NCI-H2107 treated with DMSO at 0.1 percent for 48 hours (cell line): ENCODE data around the gene IRAK3.
"Not testable (repeated sequence)": the region's sequence is repeated elsewhere in the genome, so short reads cannot be mapped to it uniquely, and the experiment has no call there.

Experiments
- DNase-seq: peaks from one replicate; lab custom pipeline; 2025; ENCODE audit not compliant: unreplicated experiment; lab: John Stamatoyannopoulos, UW

IRAK3 gene

DNA sequence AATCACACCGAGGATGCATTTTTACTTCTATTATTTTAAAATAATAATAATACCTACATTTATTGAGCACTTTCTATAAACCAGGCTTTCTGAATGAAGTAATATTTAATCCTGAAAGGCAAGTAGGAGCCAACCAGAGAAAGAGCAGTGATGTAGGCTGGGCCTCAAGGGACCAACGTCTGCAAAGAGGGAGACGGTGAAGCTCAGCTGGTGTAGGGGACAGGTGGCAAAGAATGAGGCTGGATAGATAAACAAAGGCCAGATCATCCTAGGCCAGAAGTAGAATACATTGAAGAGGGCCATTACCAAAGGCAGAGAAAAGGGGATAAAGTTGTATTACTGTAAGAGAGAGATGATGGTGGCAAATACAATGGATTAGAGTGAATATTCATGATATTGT, 18.4 kb upstream of the IRAK3 start:
- DNase-seq, result no peak

GRCh38 chr12:66174391-66175325, 14.4 kb upstream of the IRAK3 start:
- DNase-seq, result not testable (repeated sequence)

GRCh38 chr12:66176105-66176900, 12.7 kb upstream of the IRAK3 start:
- no peak for DNase-seq

GRCh38 chr12:66182956-66183355, 6.1 kb upstream of the IRAK3 start:
- no peak for DNase-seq

GRCh38 chr12:66184822-66185221, 4.2 kb upstream of the IRAK3 start:
- DNase-seq, result not testable (repeated sequence)

GRCh38 chr12:66187036-66187435, 2.0 kb upstream of the IRAK3 start:
- DNase-seq, result no peak

DNA sequence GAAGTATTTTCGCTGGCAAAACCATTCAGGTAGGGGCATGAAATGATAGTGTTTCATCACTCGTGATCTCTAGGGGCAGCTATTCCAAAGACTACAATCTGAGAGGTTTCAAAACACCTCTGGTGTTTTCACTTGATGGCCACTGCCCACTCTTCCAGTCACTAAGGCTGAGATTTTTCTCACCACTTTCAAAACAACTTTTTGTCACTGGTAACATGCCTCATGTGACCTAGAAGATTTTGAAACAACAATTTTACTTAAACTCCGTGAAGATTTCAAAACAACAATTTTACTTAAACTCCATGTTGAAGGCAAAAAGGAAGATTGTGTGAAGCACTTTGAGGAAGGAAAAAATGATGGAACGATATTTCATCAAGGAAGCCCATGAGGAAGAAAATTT, 1.2 kb upstream of the IRAK3 start:
- DNase-seq, result no peak

GRCh38 chr12:66189486-66189843, 451 bp downstream of the IRAK3 start:
- DNase-seq, result no peak

DNA sequence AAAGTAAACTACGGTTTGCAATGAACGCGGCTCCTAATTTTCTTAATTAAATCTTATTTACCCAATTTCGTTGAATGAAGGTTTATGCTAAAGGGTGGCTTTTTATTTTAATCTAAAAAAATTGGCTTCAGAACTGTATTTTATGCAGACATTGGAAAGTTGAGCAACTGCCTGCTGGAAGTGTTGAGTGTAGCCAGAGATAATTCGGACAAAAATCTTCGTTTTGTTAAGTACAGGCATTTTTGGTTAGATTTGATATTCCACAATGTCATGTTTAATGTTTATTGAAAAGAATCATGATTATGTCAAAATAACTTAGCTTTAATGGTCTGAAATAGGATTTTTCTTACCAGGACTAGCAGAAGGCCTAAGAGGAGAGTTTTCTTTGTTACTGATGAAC, 875 bp downstream of the IRAK3 start:
- peak; percentile 35 for DNase-seq

- peak; percentile 40 for DNase-seq
Measured at GRCh38 chr12:66190519-66191370, 1.7 kb downstream of the IRAK3 start.

- peak; percentile 90 for DNase-seq
Measured at GRCh38 chr12:66191547-66192126, 2.6 kb downstream of the IRAK3 start.

GRCh38 chr12:66194122-66194521, 5.1 kb downstream of the IRAK3 start:
- no peak for DNase-seq

- no peak for DNase-seq
Measured at GRCh38 chr12:66195242-66195641, 6.2 kb downstream of the IRAK3 start.

- no peak for DNase-seq
Measured at GRCh38 chr12:66196806-66197205, 7.8 kb downstream of the IRAK3 start.

- no peak for DNase-seq
Measured at GRCh38 chr12:66197495-66197921, 8.5 kb downstream of the IRAK3 start.

DNA sequence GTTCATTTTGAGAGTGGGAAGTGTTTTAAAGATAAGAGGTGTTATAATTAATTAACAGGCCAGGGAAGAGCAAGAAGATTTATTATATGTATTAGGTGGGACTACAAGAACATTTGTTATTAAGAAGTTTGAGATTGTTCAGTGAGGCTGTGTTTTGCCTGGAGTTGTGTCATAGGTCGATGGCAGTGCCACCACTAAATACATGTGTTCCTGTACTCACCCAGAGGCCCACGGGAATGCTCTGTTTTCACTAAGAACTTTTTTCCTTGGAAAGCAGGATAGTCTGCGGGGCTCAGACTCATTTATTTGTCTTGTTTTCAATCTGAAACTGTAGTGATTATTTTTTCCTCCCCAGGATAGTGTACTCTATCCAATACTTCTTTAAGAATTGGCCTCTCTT, 10.1 kb downstream of the IRAK3 start:
- DNase-seq, result no peak

DNA sequence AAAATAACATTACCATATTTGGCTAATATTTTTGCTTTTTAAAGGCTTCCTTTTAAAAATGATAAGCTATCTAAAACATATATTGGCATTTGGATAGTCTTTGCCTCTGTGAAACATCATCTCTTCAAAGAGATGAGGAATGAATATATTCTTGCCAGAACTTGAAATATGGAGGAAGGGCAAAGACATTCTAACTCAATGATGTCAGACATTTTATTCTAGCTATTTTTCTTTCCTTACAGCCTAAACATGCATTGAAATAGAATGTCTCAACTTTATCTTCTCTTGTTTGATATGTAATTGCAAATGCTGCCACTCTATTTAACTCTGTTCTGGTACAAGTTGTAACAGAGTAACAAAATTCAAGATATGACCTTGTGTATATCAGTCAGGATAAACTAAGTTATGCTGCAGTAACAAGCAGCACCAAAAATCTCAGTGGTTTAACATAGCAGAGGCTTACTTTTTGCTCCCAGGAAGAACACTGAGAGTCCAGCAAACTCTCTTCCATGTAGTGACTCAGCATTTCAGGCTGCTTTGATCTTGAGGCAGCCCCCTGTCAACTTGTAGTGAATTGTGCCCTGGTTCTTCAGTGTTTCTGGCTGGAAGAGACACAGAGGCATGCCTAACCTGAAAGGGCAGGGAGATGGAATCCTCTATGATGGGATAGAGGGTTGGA, 11.0 kb downstream of the IRAK3 start:
- DNase-seq, result no peak

GRCh38 chr12:66203820-66204219, 14.8 kb downstream of the IRAK3 start:
- no peak for DNase-seq

DNA sequence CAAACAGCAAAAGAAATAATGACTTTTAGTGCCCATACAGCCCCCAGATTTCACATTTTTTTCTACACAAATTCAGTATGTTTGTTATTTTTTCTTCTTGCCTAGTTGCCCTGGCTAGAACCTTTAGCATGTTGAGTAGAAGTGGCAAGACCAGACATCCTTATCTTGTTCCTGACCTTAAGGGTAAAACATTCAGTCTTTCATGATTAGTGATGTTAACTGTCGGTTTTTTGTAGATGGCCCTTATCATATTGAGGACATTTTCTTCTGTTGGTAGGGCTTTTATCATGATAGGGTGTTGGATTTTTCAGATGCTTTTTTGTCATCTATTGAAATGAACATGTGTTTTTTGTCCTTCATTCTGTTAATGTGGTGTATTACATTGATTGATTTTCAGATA, 17.1 kb downstream of the IRAK3 start:
- no peak for DNase-seq

GRCh38 chr12:66210840-66211239, 21.8 kb downstream of the IRAK3 start:
- no peak for DNase-seq
